Dedifferentiated amniotic fluid mesenchymal stem cell (primary cell): ENCODE results near the gene CDH4.

Experiments used
- DNase-seq: peaks from one replicate; pipeline ENCODE4 v3.0.0-alpha.2; 2016; ENCODE audit errors: extremely low spot score

The CDH4 gene

GRCh38 chr20:61251529-61252393 lies at the start of gene CDH4:
Gene CDH4 (plus strand): TSS chr20:61252261.
- DNase-seq: no peak

- DNase-seq: no peak
Observed at GRCh38 chr20:61203320-61203719, 48.7 kb upstream of the CDH4 start.

GRCh38 chr20:61204206-61204605 lies 47.9 kb upstream of the CDH4 start:
- DNase-seq: no peak

- no peak for DNase-seq
Observed at GRCh38 chr20:61205769-61206168, 46.3 kb upstream of the CDH4 start.

GRCh38 chr20:61210862-61211261 lies 41.2 kb upstream of the CDH4 start:
- DNase-seq: no peak

GRCh38 chr20:61217848-61218247 lies 34.2 kb upstream of the CDH4 start:
- DNase-seq: no peak

- no peak for DNase-seq
Observed at GRCh38 chr20:61219021-61219431, 33.0 kb upstream of the CDH4 start.

- no peak for DNase-seq
Observed at GRCh38 chr20:61220131-61220530, 31.9 kb upstream of the CDH4 start.

- DNase-seq: no peak
Observed at GRCh38 chr20:61220626-61221325, 31.3 kb upstream of the CDH4 start.

GRCh38 chr20:61222699-61223098 lies 29.4 kb upstream of the CDH4 start:
- DNase-seq: no peak

GRCh38 chr20:61223121-61223520 lies 28.9 kb upstream of the CDH4 start:
- no peak for DNase-seq

- DNase-seq: no peak
Observed at GRCh38 chr20:61230166-61230565, 21.9 kb upstream of the CDH4 start.

- DNase-seq: no peak
Observed at GRCh38 chr20:61233590-61233989, 18.5 kb upstream of the CDH4 start.

GRCh38 chr20:61234224-61234890 lies 17.7 kb upstream of the CDH4 start:
- no peak for DNase-seq

GRCh38 chr20:61236713-61237112 lies 15.3 kb upstream of the CDH4 start:
- DNase-seq: no peak

- DNase-seq: no peak
Observed at GRCh38 chr20:61238813-61239212, 13.2 kb upstream of the CDH4 start.

- no peak for DNase-seq
Observed at GRCh38 chr20:61240814-61241213, 11.2 kb upstream of the CDH4 start.

GRCh38 chr20:61244213-61244612 lies 7.8 kb upstream of the CDH4 start:
- DNase-seq: no peak

- DNase-seq: no peak
Observed at GRCh38 chr20:61246269-61246668, 5.8 kb upstream of the CDH4 start.

GRCh38 chr20:61249626-61250025 lies 2.4 kb upstream of the CDH4 start:
- no peak for DNase-seq

- no peak for DNase-seq
Observed at GRCh38 chr20:61252601-61253263, 671 bp downstream of the CDH4 start.

- no peak for DNase-seq
Observed at GRCh38 chr20:61253264-61253639, 1.2 kb downstream of the CDH4 start.
